ENCODE results near the gene NFKBIL1.

The NFKBIL1 gene

GRCh38 chr6:31559606-31559957, 12.2 kb downstream of the NFKBIL1 start:
- no peak for DNase-seq
- no peak overlapping the region for H3K4me3 ChIP-seq (ENCODE audit: low read depth, low read length)
- TF ChIP-seq, protein P1, sequence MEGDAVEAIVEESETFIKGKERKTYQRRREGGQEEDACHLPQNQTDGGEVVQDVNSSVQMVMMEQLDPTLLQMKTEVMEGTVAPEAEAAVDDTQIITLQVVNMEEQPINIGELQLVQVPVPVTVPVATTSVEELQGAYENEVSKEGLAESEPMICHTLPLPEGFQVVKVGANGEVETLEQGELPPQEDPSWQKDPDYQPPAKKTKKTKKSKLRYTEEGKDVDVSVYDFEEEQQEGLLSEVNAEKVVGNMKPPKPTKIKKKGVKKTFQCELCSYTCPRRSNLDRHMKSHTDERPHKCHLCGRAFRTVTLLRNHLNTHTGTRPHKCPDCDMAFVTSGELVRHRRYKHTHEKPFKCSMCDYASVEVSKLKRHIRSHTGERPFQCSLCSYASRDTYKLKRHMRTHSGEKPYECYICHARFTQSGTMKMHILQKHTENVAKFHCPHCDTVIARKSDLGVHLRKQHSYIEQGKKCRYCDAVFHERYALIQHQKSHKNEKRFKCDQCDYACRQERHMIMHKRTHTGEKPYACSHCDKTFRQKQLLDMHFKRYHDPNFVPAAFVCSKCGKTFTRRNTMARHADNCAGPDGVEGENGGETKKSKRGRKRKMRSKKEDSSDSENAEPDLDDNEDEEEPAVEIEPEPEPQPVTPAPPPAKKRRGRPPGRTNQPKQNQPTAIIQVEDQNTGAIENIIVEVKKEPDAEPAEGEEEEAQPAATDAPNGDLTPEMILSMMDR (IDR thresholded peaks at IDR 0.05; ENCODE audit: low read depth, low read length, missing control alignments): no peak
- peaks cover 17% of the 10 kb centered on the region for H3K36me3 ChIP-seq (replicated peaks)
- in situ Hi-C loops (cut with HindIII; ENCODE audit: low pct_ligation_motif_present, low sequenced_read_pairs): no loop called here
- no peaks in the 10 kb centered on the region for H3K27me3 ChIP-seq (replicated peaks)
- H3K27ac ChIP-seq: peak overlapping the region; percentile 68

DNA sequence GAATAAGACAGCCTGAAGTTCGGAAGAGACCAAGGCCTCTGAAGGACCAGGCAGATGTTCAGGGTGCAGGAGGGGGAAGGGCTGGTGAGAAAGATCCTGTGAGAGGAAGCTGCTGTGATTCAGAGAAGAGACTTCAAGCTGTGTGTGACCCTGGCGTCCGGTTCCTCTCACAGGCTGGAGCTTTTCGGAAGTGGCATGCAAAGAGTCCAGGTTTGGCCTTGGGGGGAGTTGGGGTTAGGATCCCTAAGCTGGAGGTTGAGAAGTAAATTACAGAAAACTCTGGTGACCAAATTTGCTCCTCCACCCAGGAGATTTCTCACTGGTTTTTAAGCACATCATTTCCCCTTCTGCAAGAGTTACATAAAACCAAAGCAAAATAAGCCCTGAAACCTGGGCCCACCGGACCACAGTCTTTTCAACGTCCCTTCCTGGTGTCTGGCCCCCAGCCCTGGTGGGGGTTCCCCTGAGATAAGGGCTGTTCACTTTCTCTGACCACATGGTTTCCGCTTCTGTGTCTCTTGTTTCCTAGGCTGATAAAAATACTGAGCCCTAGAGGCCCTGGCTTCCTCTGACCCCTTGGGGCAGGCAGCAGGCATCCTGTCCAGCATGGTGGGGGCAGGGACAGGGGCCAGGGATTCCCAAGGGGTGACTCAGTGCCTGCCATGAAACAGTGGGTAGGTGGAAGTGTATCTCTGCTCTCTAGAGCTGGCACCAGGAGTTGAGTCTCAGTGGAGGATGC, 12.7 kb downstream of the NFKBIL1 start:
- peak overlapping the region; percentile 68 for H3K27ac ChIP-seq
- no peak overlapping the region for H3K4me3 ChIP-seq (ENCODE audit: low read depth, low read length)
- in situ Hi-C loops (cut with HindIII; ENCODE audit: low pct_ligation_motif_present, low sequenced_read_pairs): no loop called here
- DNase-seq: peak; percentile 51
- peaks cover 17% of the 10 kb centered on the region for H3K36me3 ChIP-seq (replicated peaks)
- TF ChIP-seq, protein P1 (IDR thresholded peaks at IDR 0.05; ENCODE audit: low read depth, low read length, missing control alignments): no peak
- no peaks in the 10 kb centered on the region for H3K27me3 ChIP-seq (replicated peaks)

GRCh38 chr6:31560697-31561058, 13.3 kb downstream of the NFKBIL1 start:
- Histone ChIP-seq H3K4me3 (ENCODE audit: low read depth, low read length) (no peak overlapping the region), H3K27ac (peak overlapping the region; percentile 68), H3K27me3 (replicated peaks) (no peaks in the 10 kb centered on the region), H3K36me3 (replicated peaks) (peaks cover 17% of the 10 kb centered on the region)
- in situ Hi-C loops (cut with HindIII; ENCODE audit: low pct_ligation_motif_present, low sequenced_read_pairs): no loop called here
- TF ChIP-seq, protein P1 (IDR thresholded peaks at IDR 0.05; ENCODE audit: low read depth, low read length, missing control alignments): no peak
- no peak for DNase-seq

DNA sequence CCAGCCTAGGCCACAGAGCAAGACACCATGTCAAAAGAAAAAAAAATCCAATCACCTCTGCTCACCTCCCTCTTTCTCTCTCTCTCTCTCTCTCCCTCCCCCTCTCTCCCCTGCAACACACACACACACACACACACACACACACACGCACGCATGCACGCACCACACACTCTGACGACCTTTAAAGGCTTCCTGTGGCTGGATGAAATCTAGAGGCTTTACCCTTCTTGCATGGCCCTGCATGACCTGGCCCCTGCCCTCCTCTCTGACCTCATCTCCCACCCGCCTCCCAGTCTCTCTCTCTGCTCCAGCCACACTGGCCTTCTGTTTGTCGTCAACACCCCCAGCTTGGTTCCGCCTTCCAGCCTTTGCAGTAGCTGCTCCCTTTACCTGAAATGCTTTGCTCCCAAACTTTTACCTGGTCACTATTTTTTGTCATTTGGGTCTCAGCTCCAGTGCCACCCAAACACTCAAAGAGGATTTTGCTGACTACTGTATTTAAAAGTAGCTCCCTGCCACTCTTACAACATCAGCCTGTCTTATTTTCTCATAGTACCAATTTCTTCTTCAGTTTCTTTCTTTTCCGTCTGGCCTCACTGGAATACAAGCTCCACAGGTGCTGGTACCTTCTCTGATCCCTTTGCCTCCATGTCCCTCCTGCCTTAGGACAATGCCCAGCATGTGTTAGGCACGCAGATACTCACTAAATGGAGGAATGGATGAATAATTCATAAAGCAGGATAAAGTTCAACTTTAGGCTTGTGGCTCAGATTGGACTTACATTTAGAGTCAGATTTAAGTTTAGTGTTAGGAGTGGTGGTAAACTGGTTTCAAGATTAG, 20.3 kb downstream of the NFKBIL1 start:
- TF ChIP-seq, protein P1 (IDR thresholded peaks at IDR 0.05; ENCODE audit: low read depth, low read length, missing control alignments): no peak
- in situ Hi-C loops (cut with HindIII; ENCODE audit: low pct_ligation_motif_present, low sequenced_read_pairs): no loop called here
- no peak overlapping the region for H3K27ac ChIP-seq
- no peak for DNase-seq
- H3K27me3 ChIP-seq (replicated peaks): no peaks in the 10 kb centered on the region
- H3K4me3 ChIP-seq (ENCODE audit: low read depth, low read length): no peak overlapping the region
- H3K36me3 ChIP-seq (replicated peaks): no peaks in the 10 kb centered on the region

GRCh38 chr6:31568537-31568961, 21.1 kb downstream of the NFKBIL1 start:
- Histone ChIP-seq H3K36me3 (replicated peaks) (no peaks in the 10 kb centered on the region), H3K4me3 (ENCODE audit: low read depth, low read length) (no peak overlapping the region), H3K27ac (no peak overlapping the region), H3K27me3 (replicated peaks) (no peaks in the 10 kb centered on the region)
- DNase-seq: no peak
- in situ Hi-C loops (cut with HindIII; ENCODE audit: low pct_ligation_motif_present, low sequenced_read_pairs): no loop called here
- TF ChIP-seq, protein P1 (IDR thresholded peaks at IDR 0.05; ENCODE audit: low read depth, low read length, missing control alignments): no peak
